ENCODE results near the gene IGF2BP3.

The IGF2BP3 gene

DNA sequence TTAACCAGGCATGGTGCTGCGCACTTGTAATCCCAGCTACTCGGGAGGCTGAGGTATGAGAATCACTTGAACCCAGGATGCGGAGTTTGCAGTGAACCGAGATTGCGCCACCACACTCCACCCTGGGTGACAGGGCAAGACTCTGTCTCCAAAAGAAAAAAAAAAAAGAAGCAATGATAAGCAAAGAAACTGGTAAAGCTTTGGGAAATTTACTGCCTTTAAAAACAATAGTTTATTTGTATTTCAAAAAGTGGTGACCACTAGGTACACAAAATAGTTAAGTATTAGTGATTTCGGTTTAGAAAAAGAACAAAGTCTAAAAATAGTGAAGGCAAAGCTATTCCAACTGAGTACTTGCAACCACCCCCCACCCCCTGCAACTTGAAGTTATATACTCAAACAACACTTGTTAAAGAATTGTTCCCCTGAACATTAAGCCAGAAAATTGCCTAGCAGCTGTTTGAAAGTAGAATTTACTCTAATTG is 133.4 kb downstream of the IGF2BP3 start:
- H3K4me3 ChIP-seq (ENCODE audit: low read depth, low read length): no peak overlapping the region
- no peak for TF ChIP-seq CTCF (IDR thresholded peaks at IDR 0.05; ENCODE audit: insufficient read depth, low read depth, low read length, missing control alignments)
- DNase-seq (ENCODE audit: low read depth): no peak

DNA sequence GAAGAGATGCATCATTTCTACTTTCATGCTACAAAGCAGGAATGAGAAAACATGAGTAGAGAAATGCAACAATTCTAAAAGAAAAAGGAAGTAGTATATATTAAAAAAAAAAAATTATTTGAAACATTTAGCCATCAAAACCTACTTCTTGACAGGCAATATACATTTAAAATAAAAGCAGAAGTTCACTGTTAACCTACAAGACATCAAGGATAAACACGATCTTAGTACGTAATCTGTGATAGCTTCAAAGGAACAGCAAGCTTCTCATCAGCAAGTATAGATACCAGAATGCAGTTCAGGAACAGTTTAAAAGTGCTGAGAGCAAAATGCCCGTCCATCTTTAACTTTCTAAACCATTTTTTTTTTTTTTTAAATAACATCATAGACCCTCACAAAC is 134.2 kb downstream of the IGF2BP3 start:
- no peak overlapping the region for H3K4me3 ChIP-seq (ENCODE audit: low read depth, low read length)
- no peak for DNase-seq (ENCODE audit: low read depth)
- TF ChIP-seq CTCF (IDR thresholded peaks at IDR 0.05; ENCODE audit: insufficient read depth, low read depth, low read length, missing control alignments): no peak

- no peak for DNase-seq (ENCODE audit: low read depth)
- no peak for TF ChIP-seq CTCF (IDR thresholded peaks at IDR 0.05; ENCODE audit: insufficient read depth, low read depth, low read length, missing control alignments)
- no peak overlapping the region for H3K4me3 ChIP-seq (ENCODE audit: low read depth, low read length)
Measured at GRCh38 chr7:23335621-23336020, 134.7 kb downstream of the IGF2BP3 start.

DNA sequence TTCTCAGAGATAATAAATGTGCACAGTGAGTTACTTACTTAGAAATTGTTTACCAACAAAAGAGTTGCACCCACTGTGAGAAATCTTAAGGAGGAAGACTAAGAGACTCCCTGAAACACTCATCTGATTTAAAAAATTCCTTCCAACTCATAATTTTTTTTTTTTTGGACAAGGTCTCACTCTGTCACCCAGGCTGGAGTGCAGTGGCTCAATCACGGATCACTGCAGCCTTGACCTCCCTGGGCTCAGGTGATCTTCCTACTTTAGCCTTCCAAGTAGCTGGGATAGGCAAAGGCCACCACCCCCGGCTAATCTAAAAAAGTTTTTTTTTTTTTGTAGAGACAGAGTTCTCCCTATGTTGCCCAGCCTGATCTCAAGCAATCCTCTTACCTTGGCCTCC is 135.2 kb downstream of the IGF2BP3 start:
- TF ChIP-seq CTCF (IDR thresholded peaks at IDR 0.05; ENCODE audit: insufficient read depth, low read depth, low read length, missing control alignments): no peak
- no peak for DNase-seq (ENCODE audit: low read depth)

GRCh38 chr7:23334482-23335056 is 135.7 kb downstream of the IGF2BP3 start:
- H3K4me3 ChIP-seq (ENCODE audit: low read depth, low read length): no peak overlapping the region
- no peak for DNase-seq (ENCODE audit: low read depth)
- no peak for TF ChIP-seq CTCF (IDR thresholded peaks at IDR 0.05; ENCODE audit: insufficient read depth, low read depth, low read length, missing control alignments)

More for the DNA sequence above, 135.2 kb downstream of the IGF2BP3 start:
- H3K4me3 ChIP-seq (ENCODE audit: low read depth, low read length): no peak overlapping the region

- TF ChIP-seq CTCF (IDR thresholded peaks at IDR 0.05; ENCODE audit: insufficient read depth, low read depth, low read length, missing control alignments): no peak
Measured at GRCh38 chr7:23333671-23334246, 136.5 kb downstream of the IGF2BP3 start.

More at GRCh38 chr7:23333671-23334246, 136.5 kb downstream of the IGF2BP3 start:
- no peak overlapping the region for H3K4me3 ChIP-seq (ENCODE audit: low read depth, low read length)
- DNase-seq (ENCODE audit: low read depth): no peak

Data from GM12865 (cell line).